Measurements from ENCODE around the gene RUSF1.
"Not testable (repeated sequence)": the region's sequence is repeated elsewhere in the genome, so short reads cannot be mapped to it uniquely, and the experiment has no call there.

RUSF1 gene

GRCh38 chr16:31453255-31454204 lies 54.7 kb downstream of the RUSF1 start:
- H3K36me3 ChIP-seq, result peaks cover 0 to 10% (median 0%) of the 10 kb centered on the region in 3 donors
- H3K27ac ChIP-seq, result peak overlapping the region; percentile 66 to 80
- H3K27me3 ChIP-seq, result no peaks in the 10 kb centered on the region
- DNase-seq, result peak; percentile 68 to 75
- peaks cover 5 to 70% (median 64%) of the 10 kb centered on the region in 4 donors for H3K4me1 ChIP-seq
- no peak for TF ChIP-seq CTCF (IDR thresholded peaks at IDR 0.05)
- H3K9me3 ChIP-seq, result no peaks in the 10 kb centered on the region
- H3K4me3 ChIP-seq, result peak overlapping the region in 1 of 2 donors; percentile 11
- intact Hi-C loops (cut with DNase I; ENCODE audit: low total_unique reads), result loop anchor here (10.0 kb wide), 1 partner anchor 421 kb away; the partner anchor contains the start of gene ZNF267

GRCh38 chr16:31452631-31453106 lies 55.5 kb downstream of the RUSF1 start:
- TF ChIP-seq CTCF (IDR thresholded peaks at IDR 0.05), result no peak
- peaks cover 5 to 62% (median 59%) of the 10 kb centered on the region in 4 donors for H3K4me1 ChIP-seq
- no peaks in the 10 kb centered on the region for H3K9me3 ChIP-seq
- H3K27me3 ChIP-seq, result no peaks in the 10 kb centered on the region
- DNase-seq, result peak; percentile 23 to 40
- peak overlapping the region; percentile 66 to 80 for H3K27ac ChIP-seq
- H3K4me3 ChIP-seq, result peak overlapping the region in 1 of 2 donors; percentile 11
- intact Hi-C loops (cut with DNase I; ENCODE audit: low total_unique reads), result loop anchor here (10.0 kb wide), 1 partner anchor 422 kb away; the partner anchor contains the start of gene ZNF267
- peaks cover 0 to 10% (median 0%) of the 10 kb centered on the region in 3 donors for H3K36me3 ChIP-seq

GRCh38 chr16:31451681-31452351 lies 56.4 kb downstream of the RUSF1 start:
- H3K4me3 ChIP-seq, result no peak overlapping the region
- peaks cover 0 to 10% (median 0%) of the 10 kb centered on the region in 3 donors for H3K36me3 ChIP-seq
- H3K27me3 ChIP-seq, result no peaks in the 10 kb centered on the region
- H3K27ac ChIP-seq, result peak overlapping the region; percentile 66 to 80
- H3K4me1 ChIP-seq, result peaks cover 5 to 53% (median 50%) of the 10 kb centered on the region in 4 donors
- peak; percentile 34 to 69 for DNase-seq
- peak; percentile 50 to 51 for TF ChIP-seq CTCF (IDR thresholded peaks at IDR 0.05)
- H3K9me3 ChIP-seq, result no peaks in the 10 kb centered on the region
- intact Hi-C loops (cut with DNase I; ENCODE audit: low total_unique reads), result loop anchor here (10.0 kb wide), 1 partner anchor 423 kb away; the partner anchor contains the start of gene ZNF267

- peak overlapping the region in 1 of 2 donors; percentile 80 for H3K27ac ChIP-seq
- H3K36me3 ChIP-seq, result peaks cover 0 to 6% (median 0%) of the 10 kb centered on the region in 3 donors
- peaks cover 5 to 47% (median 45%) of the 10 kb centered on the region in 4 donors for H3K4me1 ChIP-seq
- DNase-seq, result peak in 1 of 2 donors; percentile 21
- intact Hi-C loops (cut with DNase I; ENCODE audit: low total_unique reads), result loop anchor here (10.0 kb wide), 1 partner anchor 424 kb away; the partner anchor contains the start of gene ZNF267
- no peaks in the 10 kb centered on the region for H3K27me3 ChIP-seq
- H3K9me3 ChIP-seq, result no peaks in the 10 kb centered on the region
- no peak overlapping the region for H3K4me3 ChIP-seq
- TF ChIP-seq CTCF (IDR thresholded peaks at IDR 0.05), result no peak
Observed at GRCh38 chr16:31451201-31451600, 57.0 kb downstream of the RUSF1 start.

- not testable (repeated sequence) for H3K9me3 ChIP-seq, H3K4me3 ChIP-seq, H3K27me3 ChIP-seq, H3K36me3 ChIP-seq, H3K27ac ChIP-seq
- peaks cover 0 to 14% (median 3%) of the 10 kb centered on the region in 4 donors for H3K4me1 ChIP-seq
- peak in 1 of 2 donors; percentile 3 for DNase-seq
- intact Hi-C loops (cut with DNase I; ENCODE audit: low total_unique reads), result loop anchor here (10.0 kb wide), 1 partner anchor 371 kb away; the partner anchor contains the start of genes ZNF646 and ZNF668
Observed at GRCh38 chr16:31445931-31446330, 62.3 kb downstream of the RUSF1 start.

Data from tibial artery (tissue), 4 donors.